ENCODE results near the gene HSD17B4. TPM values are rescaled to one million over a fixed set of nuclear protein-coding genes. Genes with fewer than 3 reads are reported as not detected.
A peak's percentile ranks its signal among the peaks of the same experiment; 100 is the strongest.

HSD17B4 gene
- total and polyA plus RNA-seq, 9 of the 15 experiments (the other 6 are each of a cell fraction or from before 2014, with no cell fraction given), result 50.6 to 187 (median 94.6) TPM

GRCh38 chr5:119411361-119412278, 40.7 kb upstream of the HSD17B4 start (continued):
- no peak for TF ChIP-seq PCBP2 (IDR thresholded peaks at IDR 0.05; ENCODE audit: low read depth, low read length, poor library complexity, severe bottlenecking)
- TF ChIP-seq PRMT5 (CRISPR knock-in tag; IDR thresholded peaks at IDR 0.05), result no peak
- no peak for TF ChIP-seq FOS (IDR thresholded peaks at IDR 0.05; ENCODE audit: extremely low read depth, insufficient read length)
- TF ChIP-seq SIRT6 (IDR thresholded peaks at IDR 0.05; ENCODE audit: low read depth, low read length), result no peak
- TF ChIP-seq ZNF212 (CRISPR knock-in tag; IDR thresholded peaks at IDR 0.05), result no peak
- TF ChIP-seq HMG20B (CRISPR knock-in tag; IDR thresholded peaks at IDR 0.05), result no peak
- no peak for TF ChIP-seq AFF4 (CRISPR knock-in tag; IDR thresholded peaks at IDR 0.05)
- no peak for TF ChIP-seq CBX1 (IDR thresholded peaks at IDR 0.05; ENCODE audit: low read depth)
- no peak for TF ChIP-seq ATF6 (CRISPR knock-in tag; IDR thresholded peaks at IDR 0.05)
- TF ChIP-seq ZNF57 (CRISPR knock-in tag; IDR thresholded peaks at IDR 0.05), result no peak
- no peak for TF ChIP-seq ZNF785 (CRISPR knock-in tag; IDR thresholded peaks at IDR 0.05)
- TF ChIP-seq ILF3 (IDR thresholded peaks at IDR 0.05; ENCODE audit: borderline replicate concordance), result no peak
- no peak for TF ChIP-seq ZNF253 (CRISPR knock-in tag; conservative IDR thresholded peaks at IDR 0.05)
- no peak for TF ChIP-seq PHB (CRISPR knock-in tag; IDR thresholded peaks at IDR 0.05)
- no peak for TF ChIP-seq CREM (IDR thresholded peaks at IDR 0.05; ENCODE audit: low read depth)
- no peak for TF ChIP-seq TAF9B (IDR thresholded peaks at IDR 0.05; ENCODE audit: partially characterized antibody)
- TF ChIP-seq MNT (conservative IDR thresholded peaks at IDR 0.05), result peak in 1 of 2 experiments; percentile 32; a peak in 1 of 4 replicates
- no peak for TF ChIP-seq FUS (optimal IDR thresholded peaks at IDR 0.05; ENCODE audit: low read depth, low read length)
- TF ChIP-seq PHB2 (IDR thresholded peaks at IDR 0.05; ENCODE audit: low read depth), result no peak
- no peak for TF ChIP-seq XRCC5 (IDR thresholded peaks at IDR 0.05; ENCODE audit: low read depth, low read length)
- no peak for TF ChIP-seq E2F3 (CRISPR knock-in tag; IDR thresholded peaks at IDR 0.05)
- no peak for TF ChIP-seq ZNF584 (CRISPR knock-in tag; IDR thresholded peaks at IDR 0.05; ENCODE audit: low read depth)
